DOHH2 (cell line): ENCODE data around the gene COL5A3.

ENCODE experiments used
- H3F3A ChIP-seq: fragments of 200-600 bp; sonication (generic), shearing (Covaris generic); 2 replicates; pipeline ENCODE4 v1.6.0; 2016; ENCODE audit warnings: antibody characterized with exemption, mild to moderate bottlenecking; ENCODE audit not compliant: control insufficient read depth, insufficient read depth
- H3K27ac ChIP-seq: fragments of 200-600 bp; sonication (generic); 2 replicates; pipeline ENCODE4 v1.5.1; 2014; ENCODE audit warnings: low read depth, mild to moderate bottlenecking, low read length, moderate library complexity
- H3K27me3 ChIP-seq: fragments of 200-600 bp; sonication (generic); 2 replicates; pipeline ENCODE4 v1.6.1; 2014; ENCODE audit warnings: mild to moderate bottlenecking, low read length, mixed read lengths; ENCODE audit not compliant: control insufficient read depth
- H3K36me3 ChIP-seq: fragments of 200-600 bp; sonication (generic); 2 replicates; pipeline ENCODE4 v1.6.1; 2014; ENCODE audit warnings: mild to moderate bottlenecking, low read length, moderate library complexity, mixed read lengths; ENCODE audit not compliant: control insufficient read depth
- H3K4me1 ChIP-seq: fragments of 200-600 bp; sonication (generic); 2 replicates; pipeline ENCODE4 v1.6.1; 2014; ENCODE audit warnings: mild to moderate bottlenecking, low read length, mixed read lengths; ENCODE audit not compliant: control insufficient read depth
- H3K4me2 ChIP-seq: fragments of 200-600 bp; sonication (generic); 2 replicates; pipeline ENCODE4 v1.6.0; 2014; ENCODE audit warnings: mild to moderate bottlenecking, low read length, moderate library complexity
- H3K4me3 ChIP-seq: fragments of 200-600 bp; sonication (generic); 2 replicates; pipeline ENCODE4 v1.5.1; 2014; ENCODE audit warnings: mild to moderate bottlenecking, low read length, mixed read lengths
- H3K79me2 ChIP-seq: fragments of 200-600 bp; sonication (generic); 2 replicates; pipeline ENCODE4 v1.6.1; 2014; ENCODE audit warnings: mild to moderate bottlenecking, low read length, mixed read lengths; ENCODE audit not compliant: control insufficient read depth
- H3K9me2 ChIP-seq: fragments of 200-600 bp; sonication (generic); replicated peaks from 2 replicates; pipeline ENCODE4 v1.6.1; 2014; ENCODE audit warnings: mild to moderate bottlenecking, low read length, mixed read lengths; ENCODE audit not compliant: control insufficient read depth
- H3K9me3 ChIP-seq: fragments of 200-600 bp; sonication (generic); 2 replicates; pipeline ENCODE4 v1.6.1; 2014; ENCODE audit warnings: antibody characterized with exemption, low read length, mixed read lengths; ENCODE audit not compliant: control insufficient read depth, insufficient read depth
- H4K20me1 ChIP-seq: fragments of 200-600 bp; sonication (generic); 2 replicates; pipeline ENCODE4 v1.6.0; 2014; ENCODE audit warnings: low read depth, mild to moderate bottlenecking, antibody characterized with exemption, low read length, moderate library complexity; ENCODE audit not compliant: control insufficient read depth, insufficient read depth
- CTCF ChIP-seq: fragments of 200-600 bp; sonication (generic); IDR thresholded peaks from one replicate; pipeline ENCODE4 v1.5.1; 2014; ENCODE audit warnings: antibody characterized with exemption, mild to moderate bottlenecking, low read depth, low read length; ENCODE audit not compliant: poor library complexity, severe bottlenecking
- EZH2phosphoT487 ChIP-seq: fragments of 200-600 bp; sonication (generic); IDR thresholded peaks from 2 replicates; pipeline ENCODE4 v1.6.1; 2017; ENCODE audit warnings: borderline replicate concordance, mild to moderate bottlenecking, antibody characterized with exemption, low read length, moderate library complexity, mixed read lengths

COL5A3 gene

GRCh38 chr19:9981406-9982260 lies 28.7 kb downstream of the COL5A3 start:
- H3K36me3 ChIP-seq, result no peaks in the 10 kb centered on the region
- no peak overlapping the region for H3K4me2 ChIP-seq
- H4K20me1 ChIP-seq, result no peaks in the 10 kb centered on the region
- H3F3A ChIP-seq, result no peaks in the 10 kb centered on the region
- no peaks in the 10 kb centered on the region for H3K9me2 ChIP-seq
- H3K4me1 ChIP-seq, result no peaks in the 10 kb centered on the region
- no peaks in the 10 kb centered on the region for H3K9me3 ChIP-seq
- H3K27me3 ChIP-seq, result peaks cover 6% of the 10 kb centered on the region
- H3K79me2 ChIP-seq, result no peaks in the 10 kb centered on the region
- H3K4me3 ChIP-seq, result no peak overlapping the region
- TF ChIP-seq CTCF (no peak), EZH2phosphoT487 (no peak)
- no peak overlapping the region for H3K27ac ChIP-seq

- TF ChIP-seq EZH2phosphoT487 (no peak), CTCF (no peak)
- H3K27ac ChIP-seq, result no peak overlapping the region
- no peaks in the 10 kb centered on the region for H3K9me2 ChIP-seq
- H3K36me3 ChIP-seq, result no peaks in the 10 kb centered on the region
- H3K9me3 ChIP-seq, result no peaks in the 10 kb centered on the region
- no peaks in the 10 kb centered on the region for H3K27me3 ChIP-seq
- no peak overlapping the region for H3K4me2 ChIP-seq
- H3F3A ChIP-seq, result no peaks in the 10 kb centered on the region
- H3K4me3 ChIP-seq, result no peak overlapping the region
- H3K79me2 ChIP-seq, result no peaks in the 10 kb centered on the region
- H3K4me1 ChIP-seq, result no peaks in the 10 kb centered on the region
- no peaks in the 10 kb centered on the region for H4K20me1 ChIP-seq
These were observed 38.2 kb downstream of the COL5A3 start for GRCh38 chr19:9972103-9972502.

- Histone ChIP-seq H3K4me1 (no peaks in the 10 kb centered on the region), H3K27ac (no peak overlapping the region), H3K9me3 (no peaks in the 10 kb centered on the region), H3K4me2 (no peak overlapping the region), H3K4me3 (no peak overlapping the region), H3K36me3 (no peaks in the 10 kb centered on the region), H3F3A (no peaks in the 10 kb centered on the region), H3K27me3 (no peaks in the 10 kb centered on the region), H3K9me2 (no peaks in the 10 kb centered on the region), H3K79me2 (no peaks in the 10 kb centered on the region), H4K20me1 (no peaks in the 10 kb centered on the region)
- TF ChIP-seq CTCF (no peak), EZH2phosphoT487 (no peak)
These were observed 39.0 kb downstream of the COL5A3 start for GRCh38 chr19:9971166-9971897.
